Subcutaneous adipose tissue (tissue), 4 donors: ENCODE measurements around the gene VENTX. TPM values are rescaled to one million over a fixed set of nuclear protein-coding genes. Genes with fewer than 3 reads are reported as not detected.

Experiments used
- CTCF ChIP-seq: fragments of 450-650 bp; IDR thresholded peaks from one replicate; pipeline ENCODE4 v1.5.1; 2016; ENCODE audit warnings: low read depth, mild to moderate bottlenecking, control low read depth, antibody characterized with exemption, moderate library complexity
- total RNA-seq, 4 donors: library from RNA; depleted of rRNA; stranded (reverse); fragments of >200 nt; gene quantifications; one replicate each; pipeline ENCODE4 v1.1.0, GENCODE V29; 2016

VENTX gene
- total RNA-seq, 4 donors from 2014 or later = 1.3 to 3.6 (median 2.9) TPM

GRCh38 chr10:133219782-133220181 is 17.9 kb upstream of the VENTX start:
- TF ChIP-seq CTCF = no peak

- TF ChIP-seq CTCF = no peak
Observed at GRCh38 chr10:133221331-133221730, 16.3 kb upstream of the VENTX start.

- no peak for TF ChIP-seq CTCF
Observed at GRCh38 chr10:133224076-133224475, 13.6 kb upstream of the VENTX start.

DNA sequence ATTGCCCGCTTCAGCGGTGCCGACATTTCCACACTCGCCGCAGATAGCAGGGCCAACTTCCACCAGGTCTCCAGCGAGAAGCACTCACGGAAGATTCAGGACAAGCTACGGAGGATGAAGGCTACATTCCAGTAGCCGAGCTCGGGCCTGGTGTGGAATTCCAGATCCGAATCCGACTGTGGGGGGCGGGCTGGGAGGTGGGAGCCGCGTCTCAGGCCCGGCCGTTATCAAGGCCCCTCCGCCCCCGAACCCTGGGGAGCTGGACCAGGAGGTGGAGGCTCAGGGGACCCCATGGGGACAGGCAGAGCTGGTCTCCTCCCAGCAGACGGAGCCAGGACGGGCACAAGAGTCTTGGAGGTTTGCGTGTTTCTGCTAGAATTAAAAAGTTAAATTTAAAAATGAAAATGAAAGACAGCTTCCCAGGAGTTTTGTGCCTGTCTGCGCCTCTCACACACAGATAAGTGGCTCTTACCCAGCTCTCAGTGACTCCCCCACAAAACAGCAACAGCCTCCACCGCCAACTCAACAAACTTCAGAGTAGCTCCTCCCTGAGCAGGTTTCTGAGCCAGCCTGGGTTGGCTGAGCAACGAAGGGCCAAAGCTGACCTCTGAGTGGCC is 12.8 kb upstream of the VENTX start:
- no peak for TF ChIP-seq CTCF

GRCh38 chr10:133225707-133226191 is 11.9 kb upstream of the VENTX start:
- no peak for TF ChIP-seq CTCF

DNA sequence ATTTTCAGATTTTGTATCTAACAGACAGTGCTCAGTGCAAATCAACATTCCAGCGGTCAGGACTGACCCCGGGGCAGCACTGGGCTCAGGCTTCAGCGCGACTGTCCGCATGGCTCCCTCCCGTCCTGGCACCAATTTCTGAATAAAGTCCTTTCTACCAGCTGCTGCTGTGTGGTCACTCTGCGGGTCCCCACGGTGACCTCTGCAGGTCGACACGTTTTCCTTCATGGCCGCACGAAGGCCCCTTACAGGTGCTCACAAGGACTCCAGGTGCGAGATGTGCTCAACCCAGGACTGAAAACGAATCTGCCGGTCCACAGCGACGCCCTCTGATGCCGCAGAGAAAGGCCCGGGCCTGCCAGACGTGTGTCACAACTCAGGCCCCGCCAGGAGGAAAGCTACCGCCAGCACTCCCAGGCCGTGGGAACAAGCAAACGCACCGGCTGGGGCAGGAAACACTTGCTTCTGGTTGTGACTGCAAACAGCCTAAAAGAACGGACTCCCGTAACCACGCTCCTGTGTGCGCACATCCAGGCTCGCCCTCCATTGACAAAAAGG is 11.3 kb upstream of the VENTX start:
- TF ChIP-seq CTCF = no peak

DNA sequence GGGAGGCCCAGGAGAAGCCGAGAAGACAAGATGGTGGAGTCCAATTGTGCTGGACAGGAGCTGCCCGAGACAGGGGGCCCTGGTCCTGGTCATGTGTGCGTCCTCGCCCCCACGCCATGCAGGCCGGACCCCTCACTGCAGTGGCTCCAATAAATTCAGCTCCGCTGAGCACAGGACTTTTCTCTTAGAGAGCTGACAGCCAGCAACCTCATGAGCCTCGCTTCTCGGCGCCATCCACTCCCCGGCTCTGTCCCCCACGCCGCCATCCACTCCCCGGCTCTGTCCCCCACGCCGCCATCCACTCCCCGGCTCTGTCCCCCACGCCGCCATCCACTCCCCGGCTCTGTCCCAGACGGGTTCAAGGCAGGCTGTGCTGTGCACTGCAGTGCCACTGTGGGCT is 10.4 kb upstream of the VENTX start:
- no peak for TF ChIP-seq CTCF
